ENCODE measurements around the gene FUT1.

GRCh38 chr19:48795055-48795684 lies 42.7 kb upstream of the FUT1 start:
- TF ChIP-seq GATA3 (IDR thresholded peaks at IDR 0.05; ENCODE audit: low read depth, low read length): no peak
- no peak for TF ChIP-seq GATA2 (IDR thresholded peaks at IDR 0.05; ENCODE audit: low read depth, low read length)

Data from SH-SY5Y (cell line).